ENCODE measurements around the gene DRP2. TPM values are rescaled to one million over a fixed set of nuclear protein-coding genes. Genes with fewer than 3 reads are reported as not detected.
"Not testable (repeated sequence)": the region's sequence is repeated elsewhere in the genome, so short reads cannot be mapped to it uniquely, and the experiment has no call there.

Gene DRP2
- 7.5 and 14.9 TPM in 2 replicates for total RNA-seq
- 9.0 TPM for polyA plus RNA-seq (2012)

GRCh38 chrX:101219116-101219863, at the start of gene DRP2:
DRP2 (plus strand) TSS chrX:101219786; CDS start chrX:101231648, 11,862 bp downstream.
- DNase-seq (ENCODE audit: low read depth), result no peak

- DNase-seq (ENCODE audit: low read depth), result peak; percentile 6
Observed at GRCh38 chrX:101171883-101172400, 47.6 kb upstream of the DRP2 start.

GRCh38 chrX:101176439-101176838, 43.1 kb upstream of the DRP2 start:
- DNase-seq (ENCODE audit: low read depth), result no peak

GRCh38 chrX:101184876-101185275, 34.7 kb upstream of the DRP2 start:
- not testable (repeated sequence) for DNase-seq (ENCODE audit: low read depth)

- DNase-seq (ENCODE audit: low read depth), result not testable (repeated sequence)
Observed at GRCh38 chrX:101187961-101188360, 31.6 kb upstream of the DRP2 start.

DNA sequence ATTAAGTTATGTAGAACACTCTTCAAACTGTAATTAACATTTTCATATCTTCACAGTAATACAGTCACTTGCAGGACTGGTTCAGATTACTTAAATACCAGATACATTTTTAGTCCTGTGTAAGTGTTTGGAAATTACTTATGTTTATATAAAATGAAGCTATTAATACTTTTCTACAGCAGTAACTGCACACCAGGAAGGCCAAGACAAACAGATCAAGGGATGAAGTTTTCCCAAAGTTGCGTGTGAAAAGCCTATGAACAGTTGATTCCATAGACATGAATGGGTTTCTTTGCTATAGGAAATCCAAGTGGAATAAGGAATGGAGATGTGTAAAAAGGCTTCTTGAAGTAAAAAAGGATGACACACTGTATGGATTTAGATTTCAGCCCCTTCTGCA, 28.9 kb upstream of the DRP2 start:
- DNase-seq (ENCODE audit: low read depth), result no peak

GRCh38 chrX:101191217-101191750, 28.3 kb upstream of the DRP2 start:
- no peak for DNase-seq (ENCODE audit: low read depth)

- DNase-seq (ENCODE audit: low read depth), result no peak
Observed at GRCh38 chrX:101195442-101196173, 24.0 kb upstream of the DRP2 start.

DNA sequence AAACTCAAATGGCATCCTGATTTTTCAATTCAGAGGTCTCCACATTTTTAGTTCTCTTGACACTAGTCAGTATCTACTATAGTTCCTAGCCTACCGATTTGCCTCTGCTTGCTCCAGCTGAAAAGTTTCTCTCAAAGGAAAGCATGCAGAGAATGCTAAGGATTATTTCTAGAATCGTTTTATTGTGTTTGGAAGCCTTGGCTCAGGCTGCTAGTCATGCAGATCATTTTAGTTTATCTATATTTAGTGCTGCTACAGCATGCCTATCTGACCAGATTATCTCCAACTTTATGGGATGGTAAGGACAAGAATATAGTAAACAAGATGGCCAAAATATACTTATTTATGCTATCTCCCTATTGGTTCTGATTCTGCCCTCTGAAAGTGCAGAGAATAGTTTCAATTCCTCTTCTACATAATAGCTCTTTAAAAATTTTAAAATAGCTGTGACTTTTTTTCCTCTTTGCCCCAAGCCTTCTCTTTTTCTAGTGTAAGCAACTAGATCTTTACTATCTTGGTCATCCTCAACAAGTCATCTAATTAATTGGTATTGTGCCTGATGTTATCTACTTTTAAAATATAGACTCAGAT, 15.7 kb upstream of the DRP2 start:
- peak; percentile 28 for DNase-seq (ENCODE audit: low read depth)

DNA sequence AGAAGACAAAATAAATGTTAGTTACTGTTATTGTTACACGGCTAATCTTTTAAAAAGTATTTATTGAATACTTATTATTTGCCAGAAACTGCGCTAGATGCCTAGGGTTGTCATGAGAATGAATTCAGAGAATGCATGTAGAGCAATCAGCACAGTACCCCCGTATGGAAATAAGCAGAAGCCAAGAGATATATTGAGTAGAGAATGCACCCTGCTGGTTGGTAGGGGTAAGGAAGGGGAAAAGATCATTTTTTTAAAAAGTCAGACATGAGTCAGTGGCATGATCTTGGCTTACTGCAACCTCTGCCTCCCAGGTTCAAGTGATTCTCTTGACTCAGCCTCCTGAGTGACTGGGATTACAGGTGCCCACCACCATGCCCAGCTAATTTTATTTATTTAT, 13.1 kb upstream of the DRP2 start:
- DNase-seq (ENCODE audit: low read depth), result peak; percentile 40

GRCh38 chrX:101208152-101208905, 11.3 kb upstream of the DRP2 start:
- no peak for DNase-seq (ENCODE audit: low read depth)

DNA sequence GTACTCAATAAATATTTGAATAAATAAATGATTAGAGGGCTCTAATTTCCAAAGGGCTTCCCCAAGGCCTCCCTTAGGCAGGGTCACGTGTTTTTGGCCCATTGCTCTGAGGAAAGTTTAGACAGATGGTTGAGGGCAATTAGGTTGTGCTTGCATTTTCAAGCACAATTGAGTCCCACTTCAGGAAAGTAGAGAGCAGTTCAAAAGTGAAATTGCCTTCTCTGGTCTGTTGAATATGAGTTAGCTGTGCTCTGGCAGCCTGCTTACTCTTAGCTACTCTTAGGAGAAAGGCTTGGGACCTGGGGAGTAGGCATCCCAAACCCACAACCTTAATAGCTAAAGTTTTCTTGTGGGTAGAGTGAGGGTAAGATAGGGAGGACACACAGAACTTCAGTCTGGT, 9.0 kb upstream of the DRP2 start:
- no peak for DNase-seq (ENCODE audit: low read depth)

- DNase-seq (ENCODE audit: low read depth), result no peak
Observed at GRCh38 chrX:101217689-101218088, 1.9 kb upstream of the DRP2 start.

- DNase-seq (ENCODE audit: low read depth), result peak; percentile 77
Observed at GRCh38 chrX:101219864-101220346, 319 bp downstream of the DRP2 start.

DNA sequence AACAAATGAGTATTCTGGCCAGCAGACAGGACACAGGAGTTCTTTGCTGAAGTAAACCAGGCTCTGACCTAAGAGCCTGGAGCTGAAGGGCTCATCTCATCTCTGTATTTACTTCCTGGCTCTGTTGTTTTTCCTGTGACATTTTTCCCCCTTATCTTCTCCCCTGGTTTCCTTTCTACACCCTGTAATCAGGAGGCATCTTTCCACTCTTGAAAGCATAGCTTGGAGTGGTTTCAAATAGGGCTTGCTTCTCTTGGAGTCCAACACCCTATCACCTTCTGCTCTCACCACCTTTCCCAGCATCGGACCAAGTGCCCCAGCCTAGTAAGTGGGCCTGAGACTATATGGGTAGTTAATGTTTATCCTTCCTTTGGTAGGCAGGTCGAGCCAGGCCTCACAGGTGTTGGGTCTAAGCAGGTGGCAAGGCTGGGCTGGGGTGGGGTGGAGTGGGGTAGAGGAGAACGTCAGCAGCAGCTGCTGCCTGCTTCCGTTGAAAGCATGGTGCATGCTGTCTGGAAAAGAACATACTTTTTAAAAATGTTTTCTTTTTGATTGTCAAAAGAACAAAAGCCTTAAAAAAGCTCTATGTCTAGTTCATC, 1.2 kb downstream of the DRP2 start:
- no peak for DNase-seq (ENCODE audit: low read depth)

DNA sequence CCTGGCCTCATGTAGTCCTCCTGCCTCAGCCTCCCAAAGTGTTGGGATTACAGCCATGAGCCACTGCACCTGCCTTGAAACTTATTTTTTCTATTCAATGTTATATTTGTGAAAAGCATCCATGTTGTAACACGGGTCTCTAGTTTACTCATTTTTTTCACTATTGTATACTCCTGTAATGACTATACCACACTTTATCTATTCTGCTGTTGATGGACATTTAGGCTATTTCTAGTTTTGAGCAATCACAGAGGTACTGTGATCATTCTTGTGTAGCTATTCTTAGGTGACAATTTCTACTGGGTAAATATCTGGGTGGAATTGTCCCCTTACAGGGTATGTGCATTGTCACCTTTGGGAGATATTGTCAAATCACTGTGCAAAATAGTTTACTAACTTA, 3.6 kb downstream of the DRP2 start:
- DNase-seq (ENCODE audit: low read depth), result no peak

DNA sequence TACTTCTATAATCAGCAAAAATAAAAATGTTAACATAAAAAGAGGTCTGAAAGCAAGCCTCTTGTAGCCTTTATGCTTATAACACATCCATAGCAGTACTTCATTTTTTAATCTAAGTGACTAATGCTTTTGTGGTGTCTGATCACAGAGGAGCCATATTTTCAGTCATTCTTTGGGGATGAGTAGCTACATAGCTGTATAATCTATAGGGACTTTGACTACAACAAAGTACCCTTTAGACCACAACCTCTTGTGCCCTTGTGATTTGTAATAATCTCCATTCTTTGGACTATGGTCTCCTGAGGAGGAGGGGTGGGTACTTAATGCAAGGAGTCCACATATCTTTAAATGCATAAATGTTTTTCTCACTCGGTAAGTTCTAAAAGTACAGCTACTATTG, 9.6 kb downstream of the DRP2 start:
- DNase-seq (ENCODE audit: low read depth), result no peak

DNA sequence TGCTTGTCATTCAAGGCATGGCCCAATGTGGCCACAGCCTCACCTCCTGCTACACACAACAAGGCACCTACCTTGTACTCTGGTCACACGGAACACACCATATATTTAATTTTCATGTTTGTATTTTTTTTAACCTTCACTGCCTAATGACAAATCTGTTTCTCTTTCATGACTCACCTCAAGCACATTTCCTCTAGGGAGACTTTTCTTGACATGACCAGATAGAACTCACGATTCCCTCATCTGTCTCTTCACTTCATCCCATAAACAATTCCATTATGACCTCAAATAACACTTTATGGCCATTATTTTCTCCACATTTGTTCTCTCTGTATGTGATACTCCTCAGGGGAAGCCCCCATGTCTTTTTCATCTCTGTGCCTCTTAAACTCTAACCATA, 11.1 kb downstream of the DRP2 start:
- no peak for DNase-seq (ENCODE audit: low read depth)

DNA sequence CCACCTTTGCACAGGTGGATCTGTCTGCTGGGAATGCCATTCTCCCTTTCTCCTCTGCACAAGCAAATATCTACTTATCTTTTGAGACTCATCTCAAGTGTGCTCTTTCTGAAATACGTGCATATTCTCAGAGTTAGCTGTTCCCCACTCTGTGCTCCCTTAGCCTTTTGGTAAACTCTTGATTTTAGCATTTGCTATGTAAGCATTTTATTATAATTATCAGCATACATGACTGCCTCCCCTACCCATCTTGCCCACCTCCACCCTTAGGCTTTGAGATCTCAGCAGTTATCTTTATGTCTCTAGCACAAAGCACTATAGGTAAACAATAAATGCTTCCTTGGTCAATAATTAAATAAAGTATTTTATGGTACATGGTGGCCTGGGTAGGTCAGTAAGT, 11.5 kb downstream of the DRP2 start:
- DNase-seq (ENCODE audit: low read depth), result no peak

DNA sequence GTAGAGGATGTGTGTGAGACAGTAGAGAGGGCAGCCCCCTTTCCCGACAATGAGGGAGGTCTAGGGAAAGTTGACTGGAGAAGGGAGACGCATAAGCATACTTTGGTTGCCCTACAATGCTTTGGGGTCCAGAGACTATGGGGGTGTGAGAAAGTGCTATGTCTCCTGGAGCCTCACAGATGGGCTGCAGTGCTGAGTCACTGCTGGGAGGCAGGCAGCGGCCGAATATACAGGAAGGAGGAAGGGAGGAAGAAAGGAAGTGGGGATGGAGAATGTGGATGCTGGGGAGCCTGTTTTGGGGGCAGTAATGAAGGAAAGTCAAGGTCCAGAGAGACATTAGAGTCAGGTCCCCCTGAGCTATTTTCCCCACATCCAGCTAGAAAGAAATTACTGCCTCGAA, 12.7 kb downstream of the DRP2 start:
- no peak for DNase-seq (ENCODE audit: low read depth)

GRCh38 chrX:101237041-101237440, 17.5 kb downstream of the DRP2 start:
- DNase-seq (ENCODE audit: low read depth), result peak; percentile 70
